ENCODE data around the gene PIRT.

The PIRT gene

GRCh38 chr17:10821054-10821453, 16.8 kb downstream of the PIRT start:
- DNase-seq = no peak

GRCh38 chr17:10815319-10815718, 22.6 kb downstream of the PIRT start:
- DNase-seq = no peak

- DNase-seq = no peak
These were observed 23.8 kb downstream of the PIRT start for GRCh38 chr17:10814075-10814474.

- no peak for DNase-seq
These were observed 25.2 kb downstream of the PIRT start for GRCh38 chr17:10812674-10813073.

- no peak for DNase-seq
These were observed 28.3 kb downstream of the PIRT start for GRCh38 chr17:10809605-10810004.

GRCh38 chr17:10807704-10808128, 30.2 kb downstream of the PIRT start:
- DNase-seq = no peak

- no peak for DNase-seq
These were observed 31.2 kb downstream of the PIRT start for GRCh38 chr17:10806545-10807262.

- DNase-seq = no peak
These were observed 32.0 kb downstream of the PIRT start for GRCh38 chr17:10805911-10806310.

- no peak for DNase-seq
These were observed 33.3 kb downstream of the PIRT start for GRCh38 chr17:10804546-10804945.

- no peak for DNase-seq
These were observed 33.9 kb downstream of the PIRT start, which contains the start of gene TMEM238L for GRCh38 chr17:10803830-10804475. TMEM238L (minus strand) TSS chr17:10804099; CDS start chr17:10803963, 136 bp downstream.

GRCh38 chr17:10803350-10803749, 34.5 kb downstream of the PIRT start:
- DNase-seq = no peak

- no peak for DNase-seq
These were observed 35.2 kb downstream of the PIRT start for GRCh38 chr17:10802496-10803284.

GRCh38 chr17:10799407-10799806, 38.5 kb downstream of the PIRT start:
- DNase-seq = no peak

GRCh38 chr17:10798910-10799309, 39.0 kb downstream of the PIRT start:
- no peak for DNase-seq

GRCh38 chr17:10798332-10798749, 39.5 kb downstream of the PIRT start:
- no peak for DNase-seq

GRCh38 chr17:10797476-10798328, 40.2 kb downstream of the PIRT start:
- DNase-seq = no peak

GRCh38 chr17:10793816-10794215, 44.1 kb downstream of the PIRT start:
- no peak for DNase-seq

- no peak for DNase-seq
These were observed 44.6 kb downstream of the PIRT start for GRCh38 chr17:10793256-10793655.

- no peak for DNase-seq
These were observed 45.7 kb downstream of the PIRT start for GRCh38 chr17:10792151-10792550.

GRCh38 chr17:10790491-10791401, 47.1 kb downstream of the PIRT start:
- no peak for DNase-seq

- DNase-seq = no peak
These were observed 48.1 kb downstream of the PIRT start for GRCh38 chr17:10789694-10790271.
